ENCODE results near the gene AKAP13. TPM values are rescaled to one million over a fixed set of nuclear protein-coding genes. Genes with fewer than 3 reads are reported as not detected.

AKAP13 gene
- total RNA-seq, 1 donor from 2014 or later = 112 TPM

DNA sequence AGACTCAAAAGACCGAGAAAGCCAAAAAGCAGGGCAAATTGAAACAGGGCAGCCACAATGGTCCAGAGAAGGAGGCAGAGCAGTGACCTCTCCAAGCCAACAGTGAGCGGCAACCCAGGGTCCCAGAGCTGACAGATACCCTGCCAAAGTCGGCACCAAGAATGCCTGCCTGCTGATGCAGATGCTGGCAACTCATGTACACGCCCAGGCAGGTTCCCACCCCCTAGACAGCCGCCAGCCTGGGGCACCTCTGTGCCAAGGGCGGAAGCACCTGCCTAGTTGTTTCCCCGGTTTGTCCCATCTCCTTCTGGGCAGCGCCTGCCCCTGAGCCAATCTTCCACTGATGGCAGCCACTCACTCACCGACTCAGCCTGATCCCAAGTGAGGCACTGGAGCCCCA is 392.3 kb downstream of the AKAP13 start:
- no peak for DNase-seq (ENCODE audit: extremely low read depth, low read depth, low spot score)

DNA sequence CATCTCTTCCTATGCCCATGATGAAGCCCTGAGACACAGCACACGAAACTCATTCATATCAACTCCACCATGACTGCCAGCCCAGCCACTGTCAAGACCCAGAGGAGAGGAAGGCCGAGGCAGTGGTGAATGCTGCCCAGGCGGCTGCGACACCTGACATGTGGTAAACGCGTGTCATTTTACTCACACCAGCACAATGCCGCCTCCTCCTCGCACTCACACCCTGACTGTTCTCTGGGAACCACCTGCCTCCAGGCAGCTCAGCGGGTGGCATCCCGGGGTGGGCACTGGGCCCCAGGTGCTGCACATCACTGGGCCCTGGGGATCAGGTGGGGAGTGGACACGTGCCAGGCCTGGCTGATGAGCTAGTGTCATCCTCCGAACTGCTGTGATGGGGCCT is 392.8 kb downstream of the AKAP13 start:
- DNase-seq (ENCODE audit: extremely low read depth, low read depth, low spot score) = no peak

DNA sequence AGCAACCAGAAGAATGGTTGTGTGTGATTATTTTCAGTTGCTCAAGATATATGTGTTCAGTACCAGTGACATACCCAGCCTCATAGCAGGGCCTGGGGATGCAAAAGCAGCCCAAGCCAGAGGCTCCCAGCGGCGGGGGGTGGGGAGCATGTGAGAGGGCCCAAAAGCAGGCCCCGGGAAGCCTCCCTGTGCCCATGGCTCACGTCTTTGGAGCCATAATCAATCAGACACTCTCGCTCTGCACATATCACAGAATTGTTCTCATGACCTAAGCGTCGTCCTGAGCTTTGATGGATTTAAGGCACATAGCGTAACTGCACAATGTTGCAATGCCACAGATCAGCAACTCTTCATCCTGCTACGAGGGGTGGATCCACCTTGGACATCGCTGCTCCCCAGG is 393.6 kb downstream of the AKAP13 start:
- DNase-seq (ENCODE audit: extremely low read depth, low read depth, low spot score) = no peak

DNA sequence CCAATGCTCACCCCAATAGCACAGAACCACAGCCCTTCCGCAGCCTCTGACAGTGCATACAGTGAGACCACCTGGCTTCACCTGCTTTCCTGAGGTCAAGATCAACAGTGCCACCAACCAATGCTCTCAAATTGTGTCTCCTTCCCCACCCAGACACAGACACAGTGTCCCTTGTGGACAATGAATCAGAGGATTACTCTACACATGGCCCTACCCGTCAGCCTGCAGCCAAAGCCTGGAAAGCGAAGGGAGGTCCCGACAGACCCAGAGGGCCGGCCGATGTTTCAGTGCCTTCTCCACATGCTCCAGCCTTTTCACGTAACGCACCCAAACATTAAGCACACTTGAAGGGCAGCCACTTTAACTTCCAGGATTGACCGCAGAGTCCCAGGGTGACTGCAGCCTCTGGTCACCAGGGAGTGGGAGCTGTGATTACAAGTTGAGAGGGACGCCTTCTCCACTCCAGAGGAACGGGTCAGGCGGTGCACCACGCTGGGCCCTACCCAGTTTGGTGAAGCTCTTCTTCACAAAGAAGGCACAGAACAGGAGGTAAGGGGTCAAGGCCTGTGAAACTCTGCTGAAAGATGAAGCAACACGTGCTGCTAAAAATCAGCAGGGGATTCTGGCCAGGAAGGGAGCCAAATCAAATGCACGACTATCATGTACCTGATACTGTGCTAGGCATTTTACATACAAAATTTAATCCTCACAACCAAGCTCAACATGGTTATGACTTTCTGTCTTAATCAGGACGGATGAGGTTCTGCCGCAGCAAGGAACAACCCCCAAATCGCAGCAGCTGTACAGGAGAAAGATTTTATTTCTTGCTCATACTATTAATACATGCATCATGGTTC is 397.1 kb downstream of the AKAP13 start:
- DNase-seq (ENCODE audit: extremely low read depth, low read depth, low spot score) = no peak

DNA sequence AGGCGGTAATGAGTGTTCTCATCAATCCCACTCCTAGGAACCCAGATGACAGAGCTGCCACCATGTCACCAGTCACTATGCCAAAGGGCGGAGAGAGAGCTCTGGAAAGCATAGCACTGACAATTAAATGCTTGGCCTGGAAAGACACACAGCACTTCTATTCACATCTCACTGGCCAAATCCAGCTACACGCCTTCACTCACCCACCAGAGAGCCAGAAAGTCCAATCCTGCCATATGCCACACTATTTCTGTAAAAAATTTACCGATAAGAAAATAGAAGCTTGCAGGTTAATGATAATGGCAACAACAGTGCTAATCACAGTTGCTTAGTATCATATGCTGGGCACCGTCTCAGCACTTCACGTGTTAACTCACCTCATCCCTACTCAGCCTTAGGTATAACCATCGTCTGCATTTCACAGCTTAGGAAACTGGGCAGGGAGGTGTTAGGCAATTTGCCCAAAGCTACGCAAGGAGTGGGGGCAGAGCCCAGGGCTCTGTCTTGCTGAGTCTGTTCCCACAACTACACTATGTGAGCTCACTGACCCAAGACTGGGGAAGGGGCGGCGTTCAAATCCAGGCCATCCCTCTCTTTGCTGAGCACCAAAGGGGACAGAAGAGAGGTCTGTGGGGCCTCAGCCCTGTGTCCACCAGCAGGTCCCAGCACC is 397.8 kb downstream of the AKAP13 start:
- DNase-seq (ENCODE audit: extremely low read depth, low read depth, low spot score) = no peak

DNA sequence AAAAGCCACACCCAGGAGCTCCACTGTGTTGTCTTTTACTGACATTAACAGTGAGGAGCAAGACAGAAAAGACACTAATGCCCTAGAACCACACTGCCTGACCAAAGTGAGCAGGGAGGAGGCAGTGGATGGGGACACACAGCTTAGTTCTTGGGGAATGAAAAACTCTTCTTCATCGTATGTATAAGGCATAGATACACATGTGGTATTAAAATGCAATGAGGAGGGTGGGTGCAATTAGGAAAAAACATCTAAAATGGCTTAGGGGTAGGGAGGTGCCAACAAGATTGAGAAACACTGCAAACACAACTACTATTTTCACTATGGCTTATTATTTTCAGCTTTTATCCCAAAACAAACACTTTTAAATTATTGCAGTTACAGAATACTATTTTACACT is 398.8 kb downstream of the AKAP13 start:
- DNase-seq (ENCODE audit: extremely low read depth, low read depth, low spot score) = no peak

DNA sequence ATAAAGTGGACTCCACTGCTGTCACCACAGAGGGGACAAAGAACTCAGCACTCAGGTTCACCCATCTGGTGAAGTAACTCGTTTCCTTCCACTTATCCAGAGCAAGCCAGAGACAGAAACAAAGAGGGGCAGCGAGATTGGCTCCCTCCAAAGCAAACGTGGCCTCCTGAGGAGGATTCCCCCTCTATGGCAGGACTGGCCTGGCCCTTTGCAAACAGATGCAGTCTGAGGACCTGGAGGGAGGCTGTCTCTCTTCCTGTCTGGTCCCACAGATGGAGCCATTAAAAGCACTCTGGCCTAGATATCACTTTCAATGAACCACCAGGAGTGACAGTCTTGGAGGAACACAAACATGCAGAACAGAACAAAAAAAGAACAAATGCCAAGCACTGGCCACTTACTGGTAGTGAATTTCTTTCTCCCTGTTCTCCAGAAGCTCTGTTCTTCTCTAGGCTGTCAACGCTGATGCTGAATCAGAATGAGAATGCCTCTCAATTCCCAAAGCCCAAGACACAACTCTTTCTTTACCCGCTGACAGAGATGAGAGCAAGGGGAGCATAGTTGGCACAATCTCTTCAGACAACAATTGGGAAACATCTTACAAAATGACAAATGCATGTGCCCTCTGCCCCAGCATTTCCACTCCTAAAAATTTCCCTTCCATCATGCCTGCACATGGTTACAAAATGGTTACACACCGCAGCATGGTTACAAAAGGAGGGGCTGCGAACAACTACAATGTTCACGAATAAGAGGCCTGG is 400.0 kb downstream of the AKAP13 start:
- no peak for DNase-seq (ENCODE audit: extremely low read depth, low read depth, low spot score)

DNA sequence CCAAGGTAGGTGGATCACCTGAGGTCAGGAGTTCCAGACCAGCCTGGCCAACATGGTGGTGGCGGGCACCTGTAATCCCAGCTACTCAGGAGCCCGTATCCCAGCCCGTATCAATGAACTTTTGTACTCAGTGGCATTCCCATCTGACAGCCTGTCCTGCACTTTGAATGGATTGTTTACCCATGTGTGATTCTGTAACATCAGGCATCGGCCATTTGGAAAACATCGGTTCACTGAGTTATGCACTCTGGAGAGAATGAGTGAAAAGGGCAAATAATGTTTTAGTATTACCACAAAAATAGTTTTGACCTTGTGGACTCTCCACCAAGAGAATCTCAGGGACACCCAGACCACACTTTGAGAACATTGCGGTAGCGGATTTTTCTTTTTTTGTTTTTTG is 400.7 kb downstream of the AKAP13 start:
- DNase-seq (ENCODE audit: extremely low read depth, low read depth, low spot score) = no peak

DNA sequence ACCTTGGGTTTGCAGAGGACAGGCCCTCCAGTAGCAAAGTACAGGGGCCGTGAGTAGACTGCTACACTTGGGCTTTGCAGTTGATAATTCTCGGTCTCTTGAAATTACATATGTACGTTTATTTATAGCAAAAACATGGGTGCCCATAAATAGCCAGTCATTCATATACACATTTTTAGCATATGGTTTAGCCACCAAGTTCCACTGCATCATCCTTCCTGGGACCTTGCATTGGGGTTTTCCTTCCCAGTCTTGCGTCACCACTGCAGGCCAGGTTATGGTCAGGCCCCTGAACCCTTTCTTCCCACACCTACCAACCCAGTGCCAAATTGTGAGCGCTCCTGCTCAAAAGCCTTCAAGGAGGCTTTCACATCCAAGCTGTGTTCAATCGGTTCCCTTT is 401.7 kb downstream of the AKAP13 start:
- no peak for DNase-seq (ENCODE audit: extremely low read depth, low read depth, low spot score)

DNA sequence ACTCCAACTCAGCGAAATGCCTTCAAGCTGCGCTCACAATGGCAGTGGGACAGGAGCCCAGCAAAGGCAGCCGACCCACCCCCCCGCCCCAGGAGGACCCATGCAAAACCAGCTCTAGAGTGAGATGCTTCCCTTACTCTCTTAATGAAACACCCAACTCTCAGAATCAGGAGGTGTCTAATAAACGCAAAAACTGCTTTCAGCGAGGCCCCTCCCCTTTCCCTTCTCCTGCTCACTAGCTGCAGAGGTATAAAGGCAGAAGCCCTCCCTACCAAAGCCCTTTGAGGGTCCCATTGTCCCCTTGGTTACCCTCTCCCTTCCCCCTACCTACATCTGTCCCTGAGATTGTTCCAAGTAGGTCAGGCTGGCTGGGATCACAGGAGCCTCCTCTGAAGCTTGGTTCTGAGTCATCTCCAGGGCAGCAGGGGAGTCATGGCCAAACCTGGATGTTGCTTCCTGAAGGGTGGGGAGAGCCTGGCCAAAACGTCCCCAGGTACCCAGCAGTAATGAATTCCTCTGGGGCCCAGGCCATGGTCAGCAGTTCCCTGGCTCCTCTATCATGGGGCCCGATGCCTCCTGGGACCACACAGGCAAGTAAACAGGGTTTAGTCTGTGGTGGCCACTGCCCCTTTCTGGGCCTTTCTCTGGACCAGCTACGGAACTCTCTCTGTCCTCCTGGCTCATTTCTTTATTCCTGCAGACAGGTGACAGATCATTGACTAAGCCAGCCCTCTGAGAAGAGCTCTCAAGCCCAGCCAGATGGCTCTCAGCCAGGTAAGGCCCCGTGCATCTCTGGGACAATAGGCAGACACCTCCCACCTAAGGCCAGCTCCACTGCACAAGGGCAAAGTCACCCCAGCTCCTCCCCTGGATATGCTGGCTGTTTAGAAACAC is 405.7 kb downstream of the AKAP13 start:
- no peak for DNase-seq (ENCODE audit: extremely low read depth, low read depth, low spot score)

DNA sequence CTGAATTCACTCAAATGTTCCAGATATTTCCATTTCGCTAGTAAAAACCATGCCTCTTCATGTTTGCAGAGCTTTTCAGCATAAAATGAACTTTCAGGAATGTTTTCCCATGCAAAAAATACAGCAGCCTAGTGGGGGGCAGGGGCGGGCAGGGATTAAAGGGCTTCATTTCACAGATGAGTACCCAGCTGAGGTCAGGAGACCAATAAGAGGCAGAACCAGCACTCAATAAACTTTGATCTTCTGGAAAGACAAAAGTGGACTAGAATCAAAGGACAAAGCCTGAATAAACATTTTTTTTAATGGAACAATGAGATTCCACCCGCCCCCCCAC is 406.3 kb downstream of the AKAP13 start:
- no peak for DNase-seq (ENCODE audit: extremely low read depth, low read depth, low spot score)

DNA sequence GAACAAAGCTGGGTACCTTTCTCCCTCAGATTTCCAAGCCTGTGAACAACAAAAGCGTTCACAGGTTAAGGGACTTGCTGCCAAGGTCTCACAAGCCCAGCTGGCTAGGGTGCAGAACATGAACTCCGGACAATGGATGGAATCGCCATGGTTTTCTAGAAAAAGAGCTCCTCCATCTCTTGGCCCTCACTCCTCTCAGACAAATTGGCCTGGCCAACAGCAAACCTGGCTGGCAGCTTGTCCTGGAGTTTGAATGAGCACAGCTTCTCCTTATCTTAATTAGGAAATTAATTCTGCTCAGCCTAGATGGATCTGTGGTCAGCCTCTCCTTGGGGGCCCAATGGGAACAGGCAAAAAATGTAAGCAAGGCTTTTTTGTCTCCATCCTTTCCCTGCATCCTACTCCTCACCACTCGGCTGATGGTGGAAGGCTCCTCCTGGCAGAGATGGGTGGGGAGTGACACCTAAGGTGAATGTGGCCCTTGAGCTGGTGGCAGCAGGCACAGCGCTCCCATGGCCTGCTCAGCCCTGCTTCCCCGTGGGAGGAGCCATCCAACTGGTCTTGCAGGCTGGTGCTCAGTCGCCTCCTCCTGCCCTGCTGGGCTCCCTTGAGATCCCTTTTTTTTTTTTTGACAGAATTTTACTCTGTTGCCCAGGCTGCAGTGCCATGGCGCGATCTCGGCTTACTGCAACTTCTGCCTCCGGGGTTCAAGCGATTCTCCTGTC is 408.5 kb downstream of the AKAP13 start:
- no peak for DNase-seq (ENCODE audit: extremely low read depth, low read depth, low spot score)

DNA sequence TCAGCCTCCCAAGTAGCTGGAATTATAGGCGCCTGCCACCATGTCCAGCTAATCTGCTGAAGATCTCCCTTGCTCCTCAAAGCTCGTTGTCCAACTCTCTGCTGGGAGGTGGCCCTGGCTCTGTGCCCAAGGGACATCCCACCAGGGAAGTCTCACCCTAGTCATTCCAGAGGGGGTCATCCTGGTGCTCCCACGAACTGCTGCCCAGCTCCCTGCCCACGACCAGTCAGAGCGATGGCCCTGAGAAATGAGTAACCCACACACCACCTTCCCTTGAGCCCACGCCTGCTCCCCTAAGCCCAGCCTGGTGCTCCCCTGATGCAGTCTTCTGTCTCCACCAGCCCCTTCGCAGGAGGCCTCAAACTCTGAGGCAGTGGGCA is 409.1 kb downstream of the AKAP13 start:
- no peak for DNase-seq (ENCODE audit: extremely low read depth, low read depth, low spot score)

DNA sequence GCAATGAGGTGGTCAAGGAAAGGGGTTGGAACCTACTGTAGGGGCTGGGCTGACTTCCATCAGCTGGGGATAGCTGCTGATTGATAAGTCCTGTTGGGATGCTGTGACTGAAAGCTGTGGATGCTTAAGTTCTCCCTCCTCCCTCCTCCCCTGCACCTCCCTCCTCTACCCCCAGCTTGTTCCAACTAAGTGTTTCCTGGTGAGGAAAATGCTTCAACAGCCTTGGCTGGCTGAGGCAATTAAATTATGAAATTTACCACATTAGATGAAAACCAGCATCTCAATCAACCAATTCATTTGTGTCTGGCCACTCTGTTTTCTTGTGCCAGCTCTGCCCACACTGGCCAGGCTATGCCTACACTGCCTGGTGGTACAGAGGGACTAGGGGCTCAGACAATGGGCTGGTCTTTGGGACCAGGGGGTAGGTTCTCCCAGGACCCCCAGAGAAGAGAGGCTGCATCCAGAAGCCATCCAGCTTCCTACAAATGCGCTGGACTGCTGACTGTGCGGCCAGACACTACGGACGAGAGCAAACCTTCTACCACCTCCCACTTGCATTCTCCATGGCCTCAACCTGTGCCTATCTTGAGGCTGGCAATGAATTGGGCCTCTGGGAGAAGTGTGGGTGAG is 411.8 kb downstream of the AKAP13 start:
- DNase-seq (ENCODE audit: extremely low read depth, low read depth, low spot score) = no peak

DNA sequence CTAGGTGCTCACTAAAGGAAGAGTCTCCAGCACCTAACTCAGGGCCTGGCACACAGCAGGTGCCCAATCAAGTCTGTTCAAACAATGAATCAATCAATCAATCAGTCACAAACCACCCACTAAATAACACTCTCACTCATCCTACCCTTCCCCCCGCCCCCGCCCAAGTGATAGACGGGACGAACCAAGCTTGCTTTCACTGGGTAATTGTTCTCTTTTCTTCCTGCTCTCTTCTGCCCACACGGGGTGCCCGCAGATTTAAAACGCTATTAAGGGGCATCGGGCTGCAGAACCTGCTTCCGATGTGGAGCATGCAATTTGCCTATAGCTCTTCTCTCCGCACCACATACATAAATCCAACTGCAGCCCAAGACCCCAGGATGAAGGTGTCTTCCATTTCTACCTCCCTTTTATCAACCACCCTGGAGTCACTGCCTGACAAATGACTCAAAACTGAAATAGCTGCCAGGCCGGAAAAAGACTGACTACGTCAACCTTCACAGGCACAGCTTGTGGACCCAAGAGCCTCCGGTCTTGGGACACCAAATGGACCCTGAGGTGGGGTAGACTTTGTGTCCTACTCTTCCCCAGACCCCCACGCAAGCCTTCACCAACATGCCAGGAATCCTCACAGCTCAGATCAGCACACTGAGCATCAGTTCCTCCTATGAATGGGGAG is 412.6 kb downstream of the AKAP13 start:
- DNase-seq (ENCODE audit: extremely low read depth, low read depth, low spot score) = no peak

DNA sequence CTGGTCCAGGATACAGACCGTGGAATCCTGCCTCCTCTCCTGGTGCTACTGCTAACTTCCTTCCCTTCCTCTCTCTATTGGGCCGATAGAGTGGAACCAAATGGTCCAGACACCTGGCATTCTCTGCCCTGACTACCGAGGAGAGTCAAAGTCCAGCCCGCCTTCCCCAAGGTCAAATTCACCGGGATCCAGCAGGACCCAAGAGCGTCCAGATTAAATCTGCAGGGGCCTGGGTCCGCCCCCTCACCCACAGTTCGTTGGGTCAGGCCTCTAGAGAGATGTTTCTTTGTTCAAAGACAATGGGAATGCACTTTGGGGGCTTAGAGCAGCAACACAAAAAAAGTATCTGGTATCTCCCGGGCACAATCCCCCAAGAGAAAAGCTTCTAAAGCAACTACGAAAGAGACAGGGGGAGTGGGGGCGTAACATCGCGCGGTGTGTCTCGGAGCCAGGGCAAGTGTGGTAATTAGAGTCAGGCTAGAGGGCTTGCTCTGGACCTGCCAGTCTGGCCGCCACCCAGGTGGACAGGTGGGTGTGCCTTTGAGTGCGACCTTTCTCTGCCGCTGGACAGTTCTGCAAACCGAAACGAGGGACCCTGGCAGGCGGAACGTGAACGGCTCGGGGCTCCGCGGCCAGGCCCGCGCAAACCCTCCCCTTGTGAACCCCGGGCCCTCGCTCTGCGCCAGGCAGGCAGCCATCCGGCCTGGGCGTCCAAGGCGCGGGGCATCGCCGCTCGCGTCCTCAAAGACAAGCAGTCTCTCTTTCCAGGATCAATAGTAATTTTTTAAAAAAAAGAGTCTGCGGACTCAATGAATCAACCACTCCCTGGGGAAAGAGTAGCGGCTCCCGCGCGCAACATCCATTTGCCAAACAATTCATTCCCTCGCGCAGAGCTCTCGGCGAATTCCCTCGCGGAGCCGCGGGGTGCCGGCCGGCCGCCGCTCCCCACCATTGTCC is 413.5 kb downstream of the AKAP13 start:
- no peak for DNase-seq (ENCODE audit: extremely low read depth, low read depth, low spot score)

DNA sequence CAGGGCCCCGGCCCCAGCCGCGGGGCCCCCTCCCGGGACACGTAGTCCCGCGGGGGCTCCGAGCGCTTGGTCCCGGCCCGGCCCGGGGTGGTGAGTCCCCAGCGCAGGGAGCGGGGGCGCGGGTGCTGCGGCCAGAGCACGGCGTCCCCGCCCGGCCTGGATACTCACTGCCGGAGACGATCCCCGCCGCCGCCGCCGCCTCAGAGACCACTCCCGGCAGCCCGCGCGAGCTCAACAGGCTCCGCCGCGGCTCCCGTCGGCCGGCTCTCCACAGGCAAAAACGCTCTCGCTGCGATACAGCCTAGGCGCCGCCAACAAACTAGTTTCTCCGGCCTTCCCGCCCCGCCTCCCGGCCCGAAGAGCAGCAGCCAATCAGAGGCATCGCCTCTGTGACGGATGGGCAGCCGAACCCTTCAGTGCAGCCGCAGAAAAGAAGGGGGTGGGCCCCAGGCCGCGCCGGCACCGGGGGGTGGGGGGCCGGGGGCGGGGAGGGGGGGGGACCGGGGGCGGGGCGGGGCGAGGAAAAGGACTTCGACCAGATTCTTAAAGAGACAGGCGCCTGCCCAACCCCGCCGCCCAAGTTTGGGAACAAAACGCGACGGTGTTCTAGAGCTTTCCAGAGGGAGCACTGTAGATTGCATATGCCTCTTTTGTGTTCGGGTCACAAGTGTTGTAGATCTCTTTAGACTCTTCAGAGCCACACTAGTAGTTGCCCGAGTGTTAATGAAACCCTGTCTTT is 414.4 kb downstream of the AKAP13 start, which contains the start of gene KLHL25:
Gene KLHL25 (minus strand): TSS at position 328 of the 739 bp plus-strand sequence. CDS start 25,115 bp downstream, outside the sequence.
- peak; percentile 52 for DNase-seq (ENCODE audit: extremely low read depth, low read depth, low spot score)
